ENCODE measurements around the gene LAMB3.

Gene LAMB3

GRCh38 chr1:209576392-209577197, 75.6 kb downstream of the LAMB3 start:
- TF ChIP-seq GATA3 (IDR thresholded peaks at IDR 0.05; ENCODE audit: low read depth, low read length) (no peak), GATA2 (IDR thresholded peaks at IDR 0.05; ENCODE audit: low read depth, low read length) (no peak)

- TF ChIP-seq GATA3 (IDR thresholded peaks at IDR 0.05; ENCODE audit: low read depth, low read length) (no peak), GATA2 (IDR thresholded peaks at IDR 0.05; ENCODE audit: low read depth, low read length) (no peak)
Measured at GRCh38 chr1:209570743-209571142, 81.5 kb downstream of the LAMB3 start.

DNA sequence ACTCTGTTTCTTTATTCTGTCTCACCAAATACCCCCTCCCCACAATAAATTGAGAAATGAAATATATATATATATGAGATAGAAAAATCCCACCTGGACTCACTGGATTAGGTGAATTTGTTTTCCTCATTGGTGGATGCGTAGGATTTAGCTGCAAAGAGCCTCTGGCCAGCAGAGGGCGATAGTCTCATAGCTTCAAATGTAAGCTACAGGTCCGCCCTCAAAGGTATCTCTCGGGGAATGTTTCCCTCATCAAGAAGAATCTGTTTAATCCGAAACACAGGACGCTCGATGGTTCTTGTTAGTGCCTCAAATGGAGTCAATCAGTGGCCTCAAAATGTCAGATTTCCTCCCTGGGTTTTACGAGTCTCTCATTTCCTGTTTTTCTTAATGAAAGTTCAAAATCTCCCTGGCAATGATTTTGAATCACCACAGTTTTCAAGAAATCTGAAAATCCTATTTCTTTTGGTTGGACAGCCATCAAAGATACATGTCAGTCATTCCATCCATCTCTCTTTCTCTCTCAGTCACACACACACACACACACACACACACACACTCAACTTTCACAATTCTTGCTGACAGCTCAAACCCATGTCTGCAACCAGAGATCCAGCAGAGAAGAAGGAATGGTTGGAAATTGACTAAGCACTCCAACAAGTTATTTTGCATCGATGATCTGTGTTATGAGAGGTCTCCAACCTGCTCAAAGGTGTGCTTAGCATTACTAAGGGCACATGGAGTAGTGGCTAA, 82.6 kb downstream of the LAMB3 start:
- TF ChIP-seq GATA2 (IDR thresholded peaks at IDR 0.05; ENCODE audit: low read depth, low read length) = no peak
- no peak for TF ChIP-seq GATA3 (IDR thresholded peaks at IDR 0.05; ENCODE audit: low read depth, low read length)

GRCh38 chr1:209567698-209568175, 84.5 kb downstream of the LAMB3 start:
- TF ChIP-seq GATA3 (IDR thresholded peaks at IDR 0.05; ENCODE audit: low read depth, low read length) = no peak
- no peak for TF ChIP-seq GATA2 (IDR thresholded peaks at IDR 0.05; ENCODE audit: low read depth, low read length)

- TF ChIP-seq GATA2 (IDR thresholded peaks at IDR 0.05; ENCODE audit: low read depth, low read length) = no peak
- TF ChIP-seq GATA3 (IDR thresholded peaks at IDR 0.05; ENCODE audit: low read depth, low read length) = no peak
Measured at GRCh38 chr1:209565759-209566678, 86.2 kb downstream of the LAMB3 start.

Measured in SH-SY5Y (cell line).